Midbrain (tissue), 1 donor: ENCODE measurements around the gene CD68.
"Not testable (repeated sequence)": the region's sequence is repeated elsewhere in the genome, so short reads cannot be mapped to it uniquely, and the experiment has no call there.

ENCODE experiments used
- DNase-seq: peaks from one replicate; lab custom pipeline; 2025; lab: John Stamatoyannopoulos, UW

CD68 gene

GRCh38 chr17:7580604-7581575 is 1.5 kb downstream of the CD68 start:
- no peak for DNase-seq

GRCh38 chr17:7582396-7583252 is 3.2 kb downstream of the CD68 start:
- DNase-seq, result no peak

GRCh38 chr17:7583253-7584109 is 4.0 kb downstream of the CD68 start, which contains the start of gene MPDU1:
TSS of gene MPDU1 (plus strand) at chr17:7583852. CDS start at chr17:7583863, 11 bp downstream.
- peak; percentile 98 for DNase-seq

GRCh38 chr17:7586673-7587419 is 7.4 kb downstream of the CD68 start:
- DNase-seq, result no peak

- no peak for DNase-seq
These were observed 8.1 kb downstream of the CD68 start for GRCh38 chr17:7587420-7588151.

GRCh38 chr17:7588553-7589203 is 9.2 kb downstream of the CD68 start:
- no peak for DNase-seq

GRCh38 chr17:7589204-7589868 is 9.9 kb downstream of the CD68 start:
- peak; percentile 87 for DNase-seq

- DNase-seq, result no peak
These were observed 10.7 kb downstream of the CD68 start, which contains the start of gene SOX15 for GRCh38 chr17:7589891-7590691. TSS of gene SOX15 (minus strand) at chr17:7590094. CDS start at chr17:7589676, 418 bp downstream.

GRCh38 chr17:7590743-7591142 is 11.3 kb downstream of the CD68 start:
- no peak for DNase-seq

GRCh38 chr17:7591596-7591995 is 12.2 kb downstream of the CD68 start:
- DNase-seq, result no peak

- DNase-seq, result no peak
These were observed 13.1 kb downstream of the CD68 start for GRCh38 chr17:7592422-7593021.

GRCh38 chr17:7593296-7593695 is 13.9 kb downstream of the CD68 start:
- DNase-seq, result no peak

- not testable (repeated sequence) for DNase-seq
These were observed 18.1 kb downstream of the CD68 start for GRCh38 chr17:7597561-7597960.

- no peak for DNase-seq
These were observed 26.8 kb downstream of the CD68 start for GRCh38 chr17:7606280-7606679.

GRCh38 chr17:7610641-7611040 is 31.2 kb downstream of the CD68 start:
- DNase-seq, result no peak

GRCh38 chr17:7611635-7612293 is 32.3 kb downstream of the CD68 start:
- DNase-seq, result no peak

- no peak for DNase-seq
These were observed 32.8 kb downstream of the CD68 start for GRCh38 chr17:7612294-7612640.
